Measurements from ENCODE around the gene RPS10.
"Not testable (repeated sequence)": the region's sequence is repeated elsewhere in the genome, so short reads cannot be mapped to it uniquely, and the experiment has no call there.

RPS10 gene

GRCh38 chr6:34383161-34383631 lies 42.7 kb downstream of the RPS10 start:
- no peak for DNase-seq (ENCODE audit: low spot score)
- Histone ChIP-seq H3K36me3 (ENCODE audit: low read depth) (no peaks in the 10 kb centered on the region), H3K27ac (ENCODE audit: poor library complexity, severe bottlenecking) (no peak overlapping the region), H3K27me3 (ENCODE audit: insufficient read depth, poor library complexity, severe bottlenecking) (no peaks in the 10 kb centered on the region), H3K4me3 (ENCODE audit: severe bottlenecking) (no peak overlapping the region), H3K4me1 (ENCODE audit: insufficient read depth, poor library complexity, severe bottlenecking) (no peaks in the 10 kb centered on the region), H3K9me3 (ENCODE audit: severe bottlenecking) (no peaks in the 10 kb centered on the region)
- no peak for ATAC-seq (ENCODE audit: low read depth)
- TF ChIP-seq, protein P1, sequence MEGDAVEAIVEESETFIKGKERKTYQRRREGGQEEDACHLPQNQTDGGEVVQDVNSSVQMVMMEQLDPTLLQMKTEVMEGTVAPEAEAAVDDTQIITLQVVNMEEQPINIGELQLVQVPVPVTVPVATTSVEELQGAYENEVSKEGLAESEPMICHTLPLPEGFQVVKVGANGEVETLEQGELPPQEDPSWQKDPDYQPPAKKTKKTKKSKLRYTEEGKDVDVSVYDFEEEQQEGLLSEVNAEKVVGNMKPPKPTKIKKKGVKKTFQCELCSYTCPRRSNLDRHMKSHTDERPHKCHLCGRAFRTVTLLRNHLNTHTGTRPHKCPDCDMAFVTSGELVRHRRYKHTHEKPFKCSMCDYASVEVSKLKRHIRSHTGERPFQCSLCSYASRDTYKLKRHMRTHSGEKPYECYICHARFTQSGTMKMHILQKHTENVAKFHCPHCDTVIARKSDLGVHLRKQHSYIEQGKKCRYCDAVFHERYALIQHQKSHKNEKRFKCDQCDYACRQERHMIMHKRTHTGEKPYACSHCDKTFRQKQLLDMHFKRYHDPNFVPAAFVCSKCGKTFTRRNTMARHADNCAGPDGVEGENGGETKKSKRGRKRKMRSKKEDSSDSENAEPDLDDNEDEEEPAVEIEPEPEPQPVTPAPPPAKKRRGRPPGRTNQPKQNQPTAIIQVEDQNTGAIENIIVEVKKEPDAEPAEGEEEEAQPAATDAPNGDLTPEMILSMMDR (IDR thresholded peaks at IDR 0.05; ENCODE audit: poor library complexity, severe bottlenecking), result no peak

DNA sequence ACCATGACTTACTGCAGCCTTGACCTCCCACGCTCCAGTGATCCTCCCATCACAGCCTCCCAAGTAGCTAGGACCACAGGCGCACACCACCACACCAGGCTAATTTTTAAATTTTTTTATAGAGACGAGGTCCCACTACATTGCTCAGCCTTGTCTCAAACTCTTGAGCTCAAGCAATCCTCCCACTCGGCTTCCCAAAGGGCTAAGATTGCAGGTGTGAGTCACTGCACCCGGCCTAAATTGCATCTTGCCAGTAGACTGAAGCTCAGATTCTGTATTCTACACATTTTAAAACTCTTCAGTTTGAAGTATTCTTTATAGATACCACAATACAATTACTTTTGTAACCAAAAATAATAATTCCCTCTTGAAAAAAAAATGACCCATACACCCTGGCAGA lies 44.8 kb downstream of the RPS10 start:
- H3K36me3 ChIP-seq (ENCODE audit: low read depth), result no peaks in the 10 kb centered on the region
- DNase-seq (ENCODE audit: low spot score), result no peak
- no peak for ATAC-seq (ENCODE audit: low read depth)
- TF ChIP-seq, protein P1 (IDR thresholded peaks at IDR 0.05; ENCODE audit: poor library complexity, severe bottlenecking), result no peak
- no peak overlapping the region for H3K27ac ChIP-seq (ENCODE audit: poor library complexity, severe bottlenecking)
- no peak overlapping the region for H3K4me3 ChIP-seq (ENCODE audit: severe bottlenecking)
- no peaks in the 10 kb centered on the region for H3K9me3 ChIP-seq (ENCODE audit: severe bottlenecking)
- no peaks in the 10 kb centered on the region for H3K27me3 ChIP-seq (ENCODE audit: insufficient read depth, poor library complexity, severe bottlenecking)
- H3K4me1 ChIP-seq (ENCODE audit: insufficient read depth, poor library complexity, severe bottlenecking), result no peaks in the 10 kb centered on the region

- H3K4me3 ChIP-seq (ENCODE audit: severe bottlenecking), result no peak overlapping the region
- no peaks in the 10 kb centered on the region for H3K9me3 ChIP-seq (ENCODE audit: severe bottlenecking)
- H3K27me3 ChIP-seq (ENCODE audit: insufficient read depth, poor library complexity, severe bottlenecking), result no peaks in the 10 kb centered on the region
- TF ChIP-seq, protein P1 (IDR thresholded peaks at IDR 0.05; ENCODE audit: poor library complexity, severe bottlenecking), result no peak
- no peak for ATAC-seq (ENCODE audit: low read depth)
- DNase-seq (ENCODE audit: low spot score), result no peak
- no peak overlapping the region for H3K27ac ChIP-seq (ENCODE audit: poor library complexity, severe bottlenecking)
- H3K36me3 ChIP-seq (ENCODE audit: low read depth), result no peaks in the 10 kb centered on the region
- H3K4me1 ChIP-seq (ENCODE audit: insufficient read depth, poor library complexity, severe bottlenecking), result no peaks in the 10 kb centered on the region
Observed at GRCh38 chr6:34378470-34378869, 47.4 kb downstream of the RPS10 start.

- no peak overlapping the region for H3K27ac ChIP-seq (ENCODE audit: poor library complexity, severe bottlenecking)
- H3K4me3 ChIP-seq (ENCODE audit: severe bottlenecking), result no peak overlapping the region
- no peak for ATAC-seq (ENCODE audit: low read depth)
- H3K4me1 ChIP-seq (ENCODE audit: insufficient read depth, poor library complexity, severe bottlenecking), result no peaks in the 10 kb centered on the region
- H3K27me3 ChIP-seq (ENCODE audit: insufficient read depth, poor library complexity, severe bottlenecking), result no peaks in the 10 kb centered on the region
- H3K9me3 ChIP-seq (ENCODE audit: severe bottlenecking), result no peaks in the 10 kb centered on the region
- no peak for DNase-seq (ENCODE audit: low spot score)
- no peaks in the 10 kb centered on the region for H3K36me3 ChIP-seq (ENCODE audit: low read depth)
- TF ChIP-seq, protein P1 (IDR thresholded peaks at IDR 0.05; ENCODE audit: poor library complexity, severe bottlenecking), result no peak
Observed at GRCh38 chr6:34377984-34378383, 47.9 kb downstream of the RPS10 start.

- ATAC-seq (ENCODE audit: low read depth); H3K27me3 ChIP-seq (ENCODE audit: insufficient read depth, poor library complexity, severe bottlenecking); DNase-seq (ENCODE audit: low spot score); H3K4me1 ChIP-seq (ENCODE audit: insufficient read depth, poor library complexity, severe bottlenecking); H3K4me3 ChIP-seq (ENCODE audit: severe bottlenecking); H3K27ac ChIP-seq (ENCODE audit: poor library complexity, severe bottlenecking); H3K9me3 ChIP-seq (ENCODE audit: severe bottlenecking); H3K36me3 ChIP-seq (ENCODE audit: low read depth): not testable (repeated sequence)
Observed at GRCh38 chr6:34377571-34377970, 48.3 kb downstream of the RPS10 start.
